ENCODE data around the gene MTFR2. TPM values are rescaled to one million over a fixed set of nuclear protein-coding genes. Genes with fewer than 3 reads are reported as not detected.

MTFR2 gene
- total RNA-seq (1 to 10 TPM; 2.9 to 4.5 TPM), total RNA-seq (1.9 to 4.1 reads per million in 2 donors)

- no peaks in the 10 kb centered on the region for H3K9me3 ChIP-seq (ENCODE audit: control insufficient read depth, low read length, poor library complexity, severe bottlenecking)
- peak within 1 kb of the TSS; percentile 100 for H3K4me3 Mint-ChIP-seq
- H3K36me3 Mint-ChIP-seq (ENCODE audit: low read depth): peaks cover 4% of the 10 kb centered on the region
- H3K4me1 Mint-ChIP-seq: peaks cover 41% of the 10 kb centered on the region
- H3K27ac Mint-ChIP-seq: peak within 1 kb of the TSS; percentile 96
- DNase-seq (peak; percentile 77 to 90 (median 87)), ATAC-seq (peak; percentile 91)
- H3K27me3 Mint-ChIP-seq: no peaks in the 10 kb centered on the region
These were observed at the start of gene MTFR2 for GRCh38 chr6:136249811-136250685. Gene MTFR2, minus strand, starts transcription at chr6:136250311. Its CDS starts 1,212 bp downstream, at chr6:136249099.

GRCh38 chr6:136294621-136295020 is 44.5 kb upstream of the MTFR2 start:
- Mint-ChIP-seq H3K27ac (no peak overlapping the region), H3K27me3 (no peaks in the 10 kb centered on the region), H3K4me3 (no peak overlapping the region), H3K36me3 (ENCODE audit: low read depth) (no peaks in the 10 kb centered on the region), H3K4me1 (peaks cover 14% of the 10 kb centered on the region)
- ATAC-seq: no peak
- no peaks in the 10 kb centered on the region for H3K9me3 ChIP-seq (ENCODE audit: control insufficient read depth, low read length, poor library complexity, severe bottlenecking)
- no peak for DNase-seq

GRCh38 chr6:136290410-136291010 is 40.4 kb upstream of the MTFR2 start:
- H3K9me3 ChIP-seq (ENCODE audit: control insufficient read depth, low read length, poor library complexity, severe bottlenecking): no peaks in the 10 kb centered on the region
- H3K4me3 Mint-ChIP-seq: peak overlapping the region; percentile 98
- peak overlapping the region; percentile 100 for H3K27ac Mint-ChIP-seq
- DNase-seq (peak; percentile 64 to 78 (median 69)), ATAC-seq (peak; percentile 56)
- peaks cover 47% of the 10 kb centered on the region for H3K4me1 Mint-ChIP-seq
- H3K27me3 Mint-ChIP-seq: peaks cover 4% of the 10 kb centered on the region
- H3K36me3 Mint-ChIP-seq (ENCODE audit: low read depth): peaks cover 4% of the 10 kb centered on the region

- Mint-ChIP-seq H3K27me3 (peaks cover 4% of the 10 kb centered on the region), H3K4me1 (peaks cover 54% of the 10 kb centered on the region), H3K27ac (peak within 1 kb of the TSS; percentile 100), H3K36me3 (ENCODE audit: low read depth) (peaks cover 4% of the 10 kb centered on the region), H3K4me3 (peak within 1 kb of the TSS; percentile 98)
- peak; percentile 97 to 99 (median 99) for DNase-seq
- peak; percentile 76 for ATAC-seq
- no peaks in the 10 kb centered on the region for H3K9me3 ChIP-seq (ENCODE audit: control insufficient read depth, low read length, poor library complexity, severe bottlenecking)
These were observed 39.7 kb upstream of the MTFR2 start, which contains the start of gene BCLAF1 for GRCh38 chr6:136289579-136290409. Gene BCLAF1, minus strand, starts transcription at chr6:136289846. Its CDS starts 9,980 bp downstream, at chr6:136279866.

GRCh38 chr6:136289327-136289578 is 39.1 kb upstream of the MTFR2 start:
- peaks cover 59% of the 10 kb centered on the region for H3K4me1 Mint-ChIP-seq
- ATAC-seq: peak; percentile 48

GRCh38 chr6:136288566-136289326 is 38.6 kb upstream of the MTFR2 start:
- Mint-ChIP-seq H3K27me3 (peaks cover 4% of the 10 kb centered on the region), H3K4me1 (peaks cover 62% of the 10 kb centered on the region), H3K36me3 (ENCODE audit: low read depth) (peaks cover 4% of the 10 kb centered on the region), H3K4me3 (peak overlapping the region; percentile 98), H3K27ac (peak overlapping the region; percentile 100)
- DNase-seq (peak; percentile 84 to 89 (median 88)), ATAC-seq (peak; percentile 68)
- H3K9me3 ChIP-seq (ENCODE audit: control insufficient read depth, low read length, poor library complexity, severe bottlenecking): no peaks in the 10 kb centered on the region

More at GRCh38 chr6:136289327-136289578, 39.1 kb upstream of the MTFR2 start:
- Mint-ChIP-seq H3K27me3 (peaks cover 4% of the 10 kb centered on the region), H3K36me3 (ENCODE audit: low read depth) (peaks cover 4% of the 10 kb centered on the region), H3K4me3 (peak overlapping the region; percentile 98), H3K27ac (peak overlapping the region; percentile 100)
- DNase-seq: peak in 2 of 3 donors; percentile 90 to 91
- H3K9me3 ChIP-seq (ENCODE audit: control insufficient read depth, low read length, poor library complexity, severe bottlenecking): no peaks in the 10 kb centered on the region

GRCh38 chr6:136284909-136285308 is 34.8 kb upstream of the MTFR2 start:
- H3K9me3 ChIP-seq (ENCODE audit: control insufficient read depth, low read length, poor library complexity, severe bottlenecking): no peaks in the 10 kb centered on the region
- Mint-ChIP-seq H3K36me3 (ENCODE audit: low read depth) (peaks cover 4% of the 10 kb centered on the region), H3K27me3 (peaks cover 4% of the 10 kb centered on the region), H3K27ac (peak overlapping the region; percentile 100), H3K4me1 (peaks cover 75% of the 10 kb centered on the region), H3K4me3 (peak overlapping the region; percentile 98)
- ATAC-seq (no peak), DNase-seq (no peak)

- no peak for ATAC-seq
- H3K4me1 Mint-ChIP-seq: peaks cover 60% of the 10 kb centered on the region
- DNase-seq: no peak
- H3K9me3 ChIP-seq (ENCODE audit: control insufficient read depth, low read length, poor library complexity, severe bottlenecking): no peaks in the 10 kb centered on the region
- peak overlapping the region; percentile 80 for H3K4me3 Mint-ChIP-seq
- H3K36me3 Mint-ChIP-seq (ENCODE audit: low read depth): no peaks in the 10 kb centered on the region
- H3K27me3 Mint-ChIP-seq: no peaks in the 10 kb centered on the region
- H3K27ac Mint-ChIP-seq: peak overlapping the region; percentile 100
These were observed 32.8 kb upstream of the MTFR2 start for GRCh38 chr6:136282906-136283305.

DNA sequence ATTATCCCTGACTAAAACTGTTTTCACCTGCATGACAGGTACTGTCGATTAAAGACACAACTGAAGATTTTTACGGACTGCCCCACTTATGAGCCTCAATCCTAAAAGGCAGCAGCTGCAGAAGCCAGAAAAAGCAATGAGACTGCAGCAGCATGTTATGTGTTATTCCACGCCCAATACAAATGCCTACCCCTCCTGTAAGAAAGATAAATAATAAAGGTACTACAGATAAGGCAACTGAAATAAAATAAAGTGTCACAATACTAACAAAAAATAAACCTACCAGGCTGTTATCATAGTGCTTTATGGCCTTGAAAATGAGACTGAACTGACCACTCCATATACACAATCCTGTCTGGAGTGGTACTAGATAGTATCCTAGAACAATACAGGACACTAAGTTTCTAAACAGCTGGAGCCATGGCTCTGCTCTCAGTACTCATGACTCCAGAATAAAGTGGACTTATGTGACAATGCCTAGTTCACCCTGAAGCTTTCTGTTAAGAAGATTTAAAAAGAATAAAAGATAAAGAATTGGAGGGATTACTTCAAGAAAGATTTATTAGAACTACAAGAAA is 30.0 kb upstream of the MTFR2 start:
- ATAC-seq: no peak
- H3K9me3 ChIP-seq (ENCODE audit: control insufficient read depth, low read length, poor library complexity, severe bottlenecking): no peaks in the 10 kb centered on the region
- Mint-ChIP-seq H3K4me1 (peaks cover 42% of the 10 kb centered on the region), H3K27ac (no peak overlapping the region), H3K27me3 (no peaks in the 10 kb centered on the region), H3K36me3 (ENCODE audit: low read depth) (no peaks in the 10 kb centered on the region), H3K4me3 (peak overlapping the region; percentile 15)
- no peak for DNase-seq

DNA sequence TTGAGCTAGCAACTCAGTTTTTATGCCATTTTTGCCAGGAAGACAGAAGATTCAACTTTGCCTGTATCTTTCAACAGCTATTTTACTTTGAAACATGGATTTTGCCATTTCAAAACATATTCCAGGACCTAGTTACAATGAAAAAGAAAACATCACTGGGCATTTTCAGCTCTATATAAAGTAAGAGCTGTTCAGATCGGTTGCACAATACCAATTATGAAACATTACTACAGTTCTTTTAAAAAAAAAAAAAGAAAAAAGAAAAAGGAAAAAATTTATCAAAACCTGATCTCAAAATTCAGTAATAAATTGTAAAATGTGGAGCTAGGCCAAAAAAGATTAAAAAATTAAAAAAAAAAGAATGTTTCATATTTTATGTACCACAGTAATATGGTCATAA is 24.0 kb upstream of the MTFR2 start:
- ATAC-seq (no peak), DNase-seq (no peak)
- H3K4me1 Mint-ChIP-seq: peaks cover 28% of the 10 kb centered on the region
- peaks cover 2% of the 10 kb centered on the region for H3K36me3 Mint-ChIP-seq (ENCODE audit: low read depth)
- H3K9me3 ChIP-seq (ENCODE audit: control insufficient read depth, low read length, poor library complexity, severe bottlenecking): no peaks in the 10 kb centered on the region
- H3K27ac Mint-ChIP-seq: peak overlapping the region; percentile 67
- H3K27me3 Mint-ChIP-seq: no peaks in the 10 kb centered on the region
- H3K4me3 Mint-ChIP-seq: no peak overlapping the region

GRCh38 chr6:136265101-136265500 is 15.0 kb upstream of the MTFR2 start:
- H3K36me3 Mint-ChIP-seq (ENCODE audit: low read depth): peaks cover 14% of the 10 kb centered on the region
- H3K4me3 Mint-ChIP-seq: no peak overlapping the region
- H3K9me3 ChIP-seq (ENCODE audit: control insufficient read depth, low read length, poor library complexity, severe bottlenecking): no peaks in the 10 kb centered on the region
- DNase-seq: no peak
- H3K27me3 Mint-ChIP-seq: no peaks in the 10 kb centered on the region
- no peak for ATAC-seq
- peaks cover 34% of the 10 kb centered on the region for H3K4me1 Mint-ChIP-seq
- peak overlapping the region; percentile 71 for H3K27ac Mint-ChIP-seq

DNA sequence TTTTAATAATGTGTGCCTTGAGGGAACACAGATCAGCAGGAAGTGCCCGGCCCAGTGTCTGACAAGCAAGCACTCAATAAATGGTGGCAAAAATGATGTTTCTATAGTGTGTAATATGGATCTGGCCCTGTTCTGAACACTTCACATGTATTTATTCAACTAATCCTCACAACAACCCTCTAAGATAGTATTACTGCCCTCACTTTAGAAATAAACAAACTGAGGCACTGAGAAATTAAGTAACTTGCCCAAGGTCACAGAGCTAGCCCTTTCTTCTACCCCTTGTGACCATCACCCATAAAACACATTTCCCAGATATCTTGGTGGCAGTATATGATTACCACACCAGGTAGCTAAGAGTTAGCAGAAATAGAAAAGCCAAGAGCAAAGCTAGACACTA is 12.8 kb upstream of the MTFR2 start:
- ATAC-seq: no peak
- Mint-ChIP-seq H3K27ac (peak overlapping the region; percentile 71), H3K4me1 (peaks cover 29% of the 10 kb centered on the region), H3K36me3 (ENCODE audit: low read depth) (peaks cover 14% of the 10 kb centered on the region), H3K27me3 (no peaks in the 10 kb centered on the region), H3K4me3 (peak overlapping the region; percentile 39)
- DNase-seq: no peak
- no peaks in the 10 kb centered on the region for H3K9me3 ChIP-seq (ENCODE audit: control insufficient read depth, low read length, poor library complexity, severe bottlenecking)

Data from T-helper 17 cell (primary cell).